Breast epithelium (tissue), 4 donors: ENCODE results near the gene NSF. TPM values are rescaled to one million over a fixed set of nuclear protein-coding genes. Genes with fewer than 3 reads are reported as not detected.

ENCODE experiments used
- DNase-seq, 2 donors: peaks; one replicate each; pipeline ENCODE4 v3.0.0-alpha.2; 2019; ENCODE audit warnings: low spot score in 2 of 2
- H3K27ac ChIP-seq, 2 donors: fragments of 200-600 bp; sonication (generic) in 1 of 2; one replicate each; pipeline ENCODE4 v1.5.1; 2016 to 2019; ENCODE audit warnings: mild to moderate bottlenecking in 1 of 2
- H3K27me3 ChIP-seq, 2 donors: fragments of 200-600 bp; sonication (generic) in 1 of 2; one replicate each; pipeline versions ENCODE4 v1.5.1 to v1.6.0; 2017 to 2019; ENCODE audit warnings: control low read depth in 1 of 2, mild to moderate bottlenecking in 1 of 2
- H3K36me3 ChIP-seq: fragments of 200-600 bp; one replicate; pipeline ENCODE4 v1.5.1; 2019
- H3K4me1 ChIP-seq, 2 donors: fragments of 200-600 bp; sonication (generic); one replicate each; pipeline ENCODE4 v1.5.1; 2016 to 2019; ENCODE audit warnings: control low read depth in 1 of 2
- H3K4me3 ChIP-seq, 3 donors: fragments of 200-600 bp; sonication (generic); 1 replicate in 2 of 3; 2 replicates in 1 of 3; pipeline ENCODE4 v1.5.1; 2016 to 2019; ENCODE audit warnings: mild to moderate bottlenecking in 3 of 3, moderate library complexity in 2 of 3
- H3K9me3 ChIP-seq, 2 donors: fragments of 200-600 bp; sonication (generic) in 1 of 2; one replicate each; pipeline ENCODE4 v1.5.1; 2016 to 2019; ENCODE audit warnings: control low read depth in 1 of 2
- CTCF ChIP-seq, 3 donors: fragments of 450-650 bp; IDR thresholded peaks; one replicate each; pipeline ENCODE4 v1.5.1; 2016 to 2017; ENCODE audit warnings: antibody characterized with exemption in 3 of 3, mild to moderate bottlenecking in 3 of 3, moderate library complexity in 3 of 3
- POLR2A ChIP-seq: fragments of 450-650 bp; IDR thresholded peaks from one replicate; pipeline ENCODE4 v1.6.1; 2016; ENCODE audit warnings: antibody characterized with exemption, mild to moderate bottlenecking, moderate library complexity
- POLR2AphosphoS5 ChIP-seq, 3 donors: sonication (generic); formaldehyde crosslinking; IDR thresholded peaks; one replicate each; pipeline ENCODE4 v1.6.1; 2017; ENCODE audit warnings: antibody characterized with exemption in 3 of 3
- intact Hi-C: fragments of 100-400 bp; cut with DNase I; formaldehyde crosslinking; loops from one replicate; pipeline ENCODE4 v1.15.1; 2023; ENCODE audit warnings: low total_unique reads
- total RNA-seq, 3 donors: library from RNA; depleted of rRNA; stranded (reverse); fragments of >200 nt; gene quantifications; one replicate each; pipeline ENCODE4 v1.1.0, GENCODE V29; 2016

Gene NSF
- total RNA-seq, 3 donors from 2014 or later: 22.1 to 38.1 (median 38.0) TPM

DNA sequence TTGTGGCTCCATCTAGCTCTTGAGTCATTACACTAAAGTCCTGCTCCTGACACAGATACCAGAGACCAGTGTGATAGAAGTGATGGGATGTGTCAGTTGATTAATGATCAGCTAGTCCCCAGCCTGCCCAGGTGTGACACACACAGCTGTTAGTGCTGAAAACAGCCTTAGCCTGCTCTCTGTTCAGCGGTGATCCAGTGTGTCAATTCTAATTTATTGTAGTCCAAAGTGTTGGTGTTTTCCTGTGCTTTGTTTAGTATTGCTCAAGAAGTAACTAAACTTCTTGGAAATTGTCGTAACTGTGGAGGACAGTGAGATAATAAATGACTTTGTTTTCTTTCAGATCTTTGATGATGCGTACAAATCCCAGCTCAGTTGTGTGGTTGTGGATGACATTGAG, 135.7 kb downstream of the NSF start:
- TF ChIP-seq CTCF (IDR thresholded peaks at IDR 0.05) (no peak), POLR2A (no peak), POLR2AphosphoS5 (IDR thresholded peaks at IDR 0.05) (no peak)
- Histone ChIP-seq H3K9me3 (no peaks in the 10 kb centered on the region), H3K4me1 (no peaks in the 10 kb centered on the region), H3K27me3 (no peaks in the 10 kb centered on the region), H3K36me3 (no peaks in the 10 kb centered on the region), H3K4me3 (no peak overlapping the region), H3K27ac (no peak overlapping the region)
- no peak for DNase-seq
- intact Hi-C loops: no loop called here

DNA sequence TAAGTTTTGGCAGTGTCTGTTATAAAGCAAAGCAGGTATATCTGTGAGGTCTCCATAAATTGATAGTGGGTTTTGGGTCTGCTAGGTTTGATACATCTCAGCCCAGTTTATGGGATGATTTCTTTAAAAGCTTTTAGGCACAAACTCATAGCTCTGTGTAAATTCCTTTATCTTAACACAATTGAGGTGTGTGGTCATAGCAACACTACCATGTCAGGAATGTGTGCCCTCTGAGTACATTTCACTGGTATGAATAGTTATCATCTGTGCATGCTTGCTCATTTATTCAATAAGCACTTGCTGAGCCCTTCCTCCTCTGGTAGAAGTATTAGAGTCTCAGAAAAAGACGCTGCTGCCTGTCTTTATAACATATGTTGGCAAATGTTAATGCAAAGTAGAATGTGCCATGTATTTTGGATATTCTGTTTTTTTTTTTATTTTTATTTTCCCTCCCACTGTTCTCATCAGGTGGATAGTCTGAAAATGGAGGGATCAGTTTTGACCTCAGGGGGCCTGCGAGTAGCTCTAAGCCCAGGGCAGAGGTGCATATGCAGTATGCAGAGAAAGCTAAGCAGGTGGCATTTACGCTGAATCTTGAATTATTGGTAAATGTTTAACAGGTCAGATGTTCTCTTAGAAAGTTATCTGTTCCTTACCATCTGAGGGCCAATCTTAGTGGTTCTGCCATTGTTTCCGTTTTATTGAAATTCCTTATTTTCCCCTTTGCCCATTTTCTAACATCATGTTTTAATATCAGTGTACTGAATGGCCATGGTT, 137.3 kb downstream of the NSF start:
- TF ChIP-seq CTCF (IDR thresholded peaks at IDR 0.05): no peak
- H3K4me3 ChIP-seq: no peak overlapping the region
- intact Hi-C loops: no loop called here
- no peak overlapping the region for H3K27ac ChIP-seq
- no peaks in the 10 kb centered on the region for H3K36me3 ChIP-seq
- no peak for DNase-seq
- H3K4me1 ChIP-seq: no peaks in the 10 kb centered on the region
- H3K9me3 ChIP-seq: no peaks in the 10 kb centered on the region
- H3K27me3 ChIP-seq: no peaks in the 10 kb centered on the region

DNA sequence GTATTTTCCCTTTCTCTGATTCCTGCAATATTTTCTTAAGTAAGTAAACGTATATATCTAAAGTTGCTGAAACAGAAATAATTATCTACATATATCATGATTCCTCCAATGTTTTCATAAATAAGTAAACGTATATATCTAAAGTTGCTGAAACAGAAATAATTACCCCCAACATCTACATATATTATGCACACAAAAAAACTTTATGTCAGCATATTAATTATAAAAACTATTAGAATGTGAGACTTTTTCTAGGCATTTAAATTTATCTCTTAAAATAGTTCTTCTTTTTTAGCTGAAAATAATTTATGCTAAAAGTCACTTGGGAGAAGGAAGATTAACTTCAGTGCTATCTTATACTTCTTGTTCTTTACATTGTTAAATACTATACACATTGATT, 139.6 kb downstream of the NSF start:
- Histone ChIP-seq H3K4me3 (no peak overlapping the region), H3K27me3 (no peaks in the 10 kb centered on the region), H3K9me3 (no peaks in the 10 kb centered on the region), H3K36me3 (no peaks in the 10 kb centered on the region), H3K4me1 (no peaks in the 10 kb centered on the region), H3K27ac (no peak overlapping the region)
- TF ChIP-seq POLR2AphosphoS5 (IDR thresholded peaks at IDR 0.05): no peak
- no peak for TF ChIP-seq POLR2A
- TF ChIP-seq CTCF (IDR thresholded peaks at IDR 0.05): no peak
- intact Hi-C loops: no loop called here
- no peak for DNase-seq

DNA sequence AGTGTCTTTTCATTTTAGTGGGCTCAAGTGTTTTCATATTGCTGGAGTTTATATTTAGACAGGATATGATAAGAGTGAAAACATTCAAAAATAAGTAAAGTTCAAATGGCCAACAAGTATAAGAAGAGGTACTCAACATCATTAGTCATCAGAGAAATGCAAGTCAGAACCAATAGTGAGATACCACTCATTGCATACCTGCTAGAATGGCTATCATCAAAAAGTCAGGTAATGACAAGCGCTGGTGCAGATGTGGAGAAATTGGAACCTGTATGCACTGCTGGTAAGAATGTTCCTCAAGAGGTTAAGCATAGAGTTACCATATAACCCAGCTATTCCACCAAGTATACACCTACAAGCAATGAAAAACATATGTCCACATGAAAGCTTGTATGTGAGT, 140.2 kb downstream of the NSF start:
- intact Hi-C loops: no loop called here
- no peak for DNase-seq
- no peak overlapping the region for H3K27ac ChIP-seq
- H3K36me3 ChIP-seq: no peaks in the 10 kb centered on the region
- no peaks in the 10 kb centered on the region for H3K9me3 ChIP-seq
- H3K27me3 ChIP-seq: no peaks in the 10 kb centered on the region
- H3K4me3 ChIP-seq: no peak overlapping the region
- H3K4me1 ChIP-seq: no peaks in the 10 kb centered on the region
- no peak for TF ChIP-seq CTCF (IDR thresholded peaks at IDR 0.05)

DNA sequence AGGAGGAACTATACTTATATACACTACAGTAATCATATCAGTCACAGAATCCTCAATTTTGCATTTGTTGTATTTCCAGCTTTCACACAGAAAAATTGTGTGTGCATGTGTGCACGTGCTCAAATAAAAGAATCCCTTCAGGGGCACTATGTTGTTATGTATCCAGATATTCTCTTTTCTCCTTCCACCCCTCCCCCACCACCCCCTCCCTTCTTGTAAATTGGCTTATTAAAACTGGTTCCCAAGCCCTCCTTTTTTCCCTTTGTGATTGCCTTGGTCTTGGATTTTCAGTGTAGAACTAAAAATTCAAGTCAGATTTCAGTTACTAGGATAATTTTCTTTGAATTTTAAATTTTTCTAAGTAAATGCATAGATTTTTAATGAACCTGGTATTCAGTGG, 141.7 kb downstream of the NSF start:
- H3K27ac ChIP-seq: no peak overlapping the region
- no peak for DNase-seq
- TF ChIP-seq POLR2AphosphoS5 (IDR thresholded peaks at IDR 0.05): no peak
- no peak for TF ChIP-seq POLR2A
- no peak for TF ChIP-seq CTCF (IDR thresholded peaks at IDR 0.05)
- intact Hi-C loops: no loop called here
- H3K4me3 ChIP-seq: no peak overlapping the region
- H3K9me3 ChIP-seq: no peaks in the 10 kb centered on the region
- no peaks in the 10 kb centered on the region for H3K27me3 ChIP-seq
- H3K4me1 ChIP-seq: no peaks in the 10 kb centered on the region
- H3K36me3 ChIP-seq: no peaks in the 10 kb centered on the region
